Measurements from ENCODE around the gene SNAI3.

Gene SNAI3

DNA sequence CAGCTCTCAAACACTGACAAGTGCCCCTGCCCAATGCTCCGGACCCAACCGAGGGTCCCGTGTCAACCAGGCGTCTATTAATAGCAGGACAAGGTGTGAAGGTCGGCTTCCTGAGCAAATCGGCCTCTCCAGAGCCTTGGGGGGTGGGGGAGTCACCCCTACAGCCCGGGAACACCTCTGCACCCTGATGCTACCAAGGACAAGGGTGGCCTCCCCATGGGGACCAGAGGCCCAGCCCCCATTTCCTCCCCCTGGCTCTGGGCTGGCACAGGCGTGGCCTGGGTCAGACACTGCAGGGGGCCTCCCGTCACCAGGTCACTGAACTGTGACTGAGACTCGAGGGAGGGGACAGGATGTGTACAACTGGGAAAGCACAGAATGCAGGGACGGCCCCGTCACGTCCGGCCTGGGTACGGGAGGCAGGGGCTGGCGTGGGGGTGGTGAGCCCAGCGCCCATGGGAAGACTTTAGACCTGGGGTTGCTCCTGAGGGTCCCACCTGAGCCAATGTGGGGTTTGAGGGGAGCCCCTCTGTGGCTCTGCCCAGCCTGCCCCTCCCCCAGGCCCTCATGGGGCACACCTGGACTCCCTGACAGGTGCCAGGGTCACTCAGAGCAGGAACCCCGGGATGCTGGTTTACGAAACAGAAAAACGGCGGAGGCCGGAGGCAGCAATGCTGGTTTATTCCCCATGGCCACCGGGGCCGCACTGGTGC, 34.9 kb downstream of the SNAI3 start:
- no peak overlapping the region for H3K27ac ChIP-seq
- no peak for TF ChIP-seq CTCF (IDR thresholded peaks at IDR 0.05)
- no peak for TF ChIP-seq ZFX (IDR thresholded peaks at IDR 0.05; ENCODE audit: borderline replicate concordance)

- no peak for TF ChIP-seq CTCF (IDR thresholded peaks at IDR 0.05)
- no peak for TF ChIP-seq ZFX (IDR thresholded peaks at IDR 0.05; ENCODE audit: borderline replicate concordance)
- peak within 1 kb of the TSS; percentile 26; the same call in 1 of the 2 replicates for H3K27ac ChIP-seq
Measured at GRCh38 chr16:88650749-88651275, 35.5 kb downstream of the SNAI3 start, which contains the start of gene CYBA. TSS of gene CYBA (minus strand) at chr16:88651053. CDS start at chr16:88651013, 40 bp downstream.

DNA sequence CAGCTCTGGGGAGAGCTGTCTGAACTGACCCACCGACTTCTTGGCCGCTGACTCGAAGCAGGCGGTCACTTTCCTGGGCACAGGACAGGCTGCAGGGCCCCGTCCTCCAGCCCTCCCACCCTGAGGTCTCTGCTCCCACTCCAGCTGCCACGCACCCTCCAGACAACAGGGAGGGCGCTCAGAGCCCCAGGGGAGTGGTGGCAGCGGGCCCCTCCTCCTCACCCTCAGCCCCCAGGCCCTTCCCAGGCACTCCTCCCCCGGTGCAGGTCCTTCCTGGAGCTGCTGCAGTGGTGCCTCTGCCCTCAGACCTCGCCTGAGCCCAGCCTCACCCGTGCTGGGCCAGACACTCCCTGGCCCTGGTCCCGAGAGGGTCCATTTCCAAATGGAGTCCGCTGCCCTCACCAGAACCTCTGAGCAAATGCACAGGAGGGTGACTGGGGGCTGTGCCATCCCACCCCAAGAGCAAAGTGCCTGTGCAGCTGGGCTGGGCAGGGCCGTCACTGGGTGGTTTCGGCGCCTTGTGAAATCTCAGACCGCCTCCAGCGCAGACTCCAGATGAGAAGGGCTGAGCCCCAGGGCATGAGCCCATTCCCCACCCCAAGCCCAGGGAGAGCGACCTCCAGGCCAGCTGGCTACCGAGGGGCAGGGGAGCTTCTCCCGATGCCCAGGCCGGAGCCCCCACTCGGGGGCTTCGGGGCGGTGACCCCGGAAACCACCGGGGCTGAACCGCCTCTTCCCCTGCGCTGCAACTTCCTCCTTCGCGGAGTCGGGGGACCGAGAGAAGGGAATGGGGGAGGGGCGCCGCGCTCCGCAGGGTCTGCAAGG, 36.2 kb downstream of the SNAI3 start:
- TF ChIP-seq ZFX (IDR thresholded peaks at IDR 0.05; ENCODE audit: borderline replicate concordance) (no peak), CTCF (IDR thresholded peaks at IDR 0.05) (no peak)
- H3K27ac ChIP-seq, result peak overlapping the region; percentile 26

GRCh38 chr16:88649195-88649923, 36.9 kb downstream of the SNAI3 start:
- peak overlapping the region; percentile 26 for H3K27ac ChIP-seq
- TF ChIP-seq CTCF (IDR thresholded peaks at IDR 0.05) (no peak), ZFX (IDR thresholded peaks at IDR 0.05; ENCODE audit: borderline replicate concordance) (no peak)

- H3K27ac ChIP-seq, result no peak overlapping the region
- TF ChIP-seq CTCF (IDR thresholded peaks at IDR 0.05) (no peak), ZFX (IDR thresholded peaks at IDR 0.05; ENCODE audit: borderline replicate concordance) (no peak)
Measured at GRCh38 chr16:88647178-88648070, 38.9 kb downstream of the SNAI3 start.

DNA sequence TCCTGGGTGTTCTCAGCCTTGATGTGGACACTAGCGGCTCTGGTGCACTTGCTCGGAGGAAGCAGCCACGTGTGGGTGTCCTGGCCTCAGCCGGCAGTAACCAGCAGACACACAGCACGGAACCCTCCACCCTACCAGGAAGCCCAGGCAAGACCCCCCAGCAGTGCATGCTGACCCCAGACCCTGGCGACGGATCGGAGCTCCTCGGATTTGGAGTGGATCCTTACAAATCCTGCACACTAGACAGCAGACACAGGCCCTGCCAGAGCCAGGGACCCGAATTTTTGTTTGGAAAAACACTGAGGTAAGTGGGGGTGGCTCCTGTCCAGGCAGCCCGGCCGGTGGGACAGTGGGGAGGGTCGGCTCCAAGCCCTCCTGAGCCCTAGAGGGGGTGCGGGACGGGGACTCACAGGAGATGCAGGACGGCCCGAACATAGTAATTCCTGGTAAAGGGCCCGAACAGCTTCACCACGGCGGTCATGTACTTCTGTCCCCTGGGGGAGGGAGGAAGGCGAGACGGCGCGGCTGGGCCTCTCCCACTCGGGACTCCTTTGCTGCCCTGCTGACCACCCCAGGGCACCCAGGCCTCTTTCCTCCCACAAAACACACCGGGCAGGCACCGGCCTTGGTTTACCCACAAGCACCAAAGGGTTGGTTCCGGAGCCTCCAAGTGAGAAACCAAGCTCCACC, 39.8 kb downstream of the SNAI3 start:
- H3K27ac ChIP-seq, result no peak overlapping the region
- no peak for TF ChIP-seq CTCF (IDR thresholded peaks at IDR 0.05)
- TF ChIP-seq ZFX (IDR thresholded peaks at IDR 0.05; ENCODE audit: borderline replicate concordance), result no peak

Data from 22Rv1 (cell line).